HG02938 (cell line): ENCODE data around the gene PRAMEF27.
"Not testable (repeated sequence)": the region's sequence is repeated elsewhere in the genome, so short reads cannot be mapped to it uniquely, and the experiment has no call there.

ENCODE experiments used
- ATAC-seq: cut with Tn5 transposase; IDR thresholded peaks from one replicate; pipeline ENCODE4 v1.9.1; 2021; ENCODE audit warnings: mild to moderate bottlenecking, moderate library complexity; ENCODE audit not compliant: unreplicated experiment

Gene PRAMEF27

DNA sequence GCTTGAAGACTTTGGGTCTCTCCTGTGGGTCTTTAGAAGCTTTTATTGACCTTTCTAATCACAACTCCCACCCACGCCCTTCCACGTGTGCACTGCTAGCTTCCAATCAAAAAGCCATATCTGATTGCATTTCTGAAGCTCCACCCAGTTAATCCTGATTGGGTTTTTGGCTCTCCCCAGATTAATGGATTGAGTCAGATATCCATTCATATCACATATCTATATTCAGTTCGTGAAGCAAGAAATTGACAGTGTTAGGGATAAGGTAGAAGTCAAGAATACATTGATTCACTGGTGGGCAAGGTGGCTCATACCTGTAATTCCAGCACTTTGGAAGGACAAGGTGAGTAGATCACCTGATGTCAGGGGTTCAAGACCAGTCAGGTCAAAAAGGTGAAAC, at the start of gene PRAMEF27:
Gene PRAMEF27 (minus strand): TSS at position 101 of the 400 bp plus-strand sequence. CDS start 2,916 bp downstream, outside the sequence.
- ATAC-seq = not testable (repeated sequence)

DNA sequence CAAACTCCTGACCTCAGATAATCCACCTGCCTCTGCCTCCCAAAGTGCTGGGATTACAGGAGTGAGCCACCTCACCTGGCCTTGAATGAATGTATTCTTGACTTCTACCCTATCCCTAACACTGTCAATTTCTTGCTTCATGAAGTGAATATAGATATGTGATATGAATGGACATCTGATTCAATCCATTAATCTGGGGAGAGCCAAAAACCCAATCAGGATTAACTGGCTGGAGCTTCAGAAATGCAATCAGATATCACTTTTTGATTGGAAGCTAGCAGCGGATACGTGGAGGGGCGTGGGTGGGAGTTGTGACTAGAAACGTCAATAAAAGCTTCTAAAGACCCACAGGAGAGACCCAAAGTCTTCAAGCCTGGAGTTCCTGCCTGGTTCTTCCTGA, 14.1 kb upstream of the PRAMEF27 start, which contains the start of gene PRAMEF25:
Gene PRAMEF25 (plus strand): TSS at position 301 of the 400 bp plus-strand sequence. CDS start 2,920 bp downstream, outside the sequence.
- ATAC-seq = not testable (repeated sequence)

DNA sequence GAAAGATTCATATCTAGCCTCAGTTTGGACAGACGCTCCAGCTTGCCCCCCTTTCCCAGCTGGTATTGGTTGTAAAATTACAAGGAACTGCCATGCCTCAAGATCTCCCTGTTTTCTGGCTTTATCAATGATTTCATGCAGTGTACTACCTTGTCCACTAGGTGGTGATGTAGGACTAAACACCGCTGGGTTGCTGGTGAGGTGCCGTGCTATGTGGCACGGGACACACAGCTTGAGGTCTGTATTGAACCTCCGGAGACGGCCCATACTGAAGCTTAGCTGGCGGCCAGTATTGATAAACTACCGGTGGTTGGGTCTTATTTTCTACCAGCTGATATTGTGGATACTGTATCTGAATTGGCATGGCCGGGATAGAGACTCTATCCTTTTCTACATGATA, 36.5 kb downstream of the PRAMEF27 start:
- ATAC-seq = not testable (repeated sequence)

DNA sequence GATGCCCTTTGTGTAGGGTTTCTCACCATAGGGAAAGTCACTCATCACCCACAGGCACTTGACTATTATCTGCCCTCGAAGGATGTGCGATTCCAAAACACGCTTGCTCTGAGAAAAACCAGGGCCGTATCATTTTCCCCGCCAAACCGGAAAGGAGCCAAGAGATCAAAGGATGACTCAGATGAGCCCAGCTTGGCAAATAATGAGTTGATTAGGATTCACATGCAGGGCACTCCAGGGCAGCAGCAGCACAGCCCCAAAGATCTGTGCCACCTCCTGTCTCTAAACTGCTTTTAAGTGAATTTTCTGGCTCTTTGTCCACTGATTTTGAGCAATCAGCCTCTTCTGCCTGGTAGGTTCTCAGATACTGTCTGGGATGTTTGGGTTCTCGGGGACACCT, 44.4 kb downstream of the PRAMEF27 start:
- ATAC-seq = not testable (repeated sequence)

DNA sequence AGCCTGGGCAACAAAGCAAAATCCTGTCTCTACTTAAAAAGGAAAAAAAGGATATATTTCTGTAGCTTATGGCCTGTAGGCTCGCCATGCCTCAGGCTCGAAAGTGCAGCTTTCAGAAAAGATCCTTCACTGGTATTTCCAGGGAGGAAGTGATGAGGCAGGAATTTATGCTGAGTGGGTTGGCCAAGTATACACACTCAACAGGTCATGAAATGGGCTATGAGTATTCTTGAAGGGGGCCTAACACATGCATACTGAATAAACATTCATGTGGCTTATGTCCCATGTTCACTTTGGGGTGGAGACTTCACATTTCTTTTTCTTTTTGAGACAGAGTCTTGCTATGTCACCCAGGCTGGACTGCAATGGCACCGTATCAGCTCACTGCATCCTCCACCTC, 47.0 kb downstream of the PRAMEF27 start:
- not testable (repeated sequence) for ATAC-seq

DNA sequence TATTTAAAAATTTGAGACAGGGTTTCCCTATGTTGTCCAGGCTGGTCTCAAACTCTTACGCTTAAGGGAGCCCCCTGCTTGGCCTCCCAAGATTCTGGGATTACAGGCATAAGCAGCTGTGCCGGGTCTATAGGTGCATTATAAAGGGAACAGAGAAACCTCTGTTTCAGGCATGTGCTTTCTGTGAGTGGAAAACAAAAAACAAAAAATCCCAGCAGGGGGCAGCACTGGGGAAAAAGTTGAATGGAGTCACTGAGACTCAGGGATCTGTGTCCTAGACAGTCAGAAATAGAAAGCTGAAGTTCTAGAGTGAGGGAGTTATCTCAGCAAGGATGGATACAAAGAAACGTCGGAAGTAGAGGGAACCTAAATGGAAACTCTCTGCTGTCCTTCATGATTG, 50.6 kb downstream of the PRAMEF27 start:
- not testable (repeated sequence) for ATAC-seq
